Activated T-cell treated with anti-CD3 and anti-CD28 coated beads, Interleukin-2, amount 50 U/mL, for 24 hours (primary cell): ENCODE measurements around the gene AKAP14.
"Not testable (repeated sequence)": the region's sequence is repeated elsewhere in the genome, so short reads cannot be mapped to it uniquely, and the experiment has no call there.

Source experiments
- DNase-seq: peaks from one replicate; pipeline ENCODE4 v3.0.0-alpha.2; 2020
- H3K27ac Mint-ChIP-seq: 2 replicates; pipeline ENCODE4 v1.8.0; 2020; ENCODE audit warnings: mild to moderate bottlenecking, mixed read lengths
- H3K27me3 Mint-ChIP-seq: 2 replicates; pipeline ENCODE4 v1.8.0; 2020; ENCODE audit warnings: mixed read lengths
- H3K36me3 Mint-ChIP-seq: 2 replicates; pipeline ENCODE4 v1.8.0; 2020; ENCODE audit warnings: low read depth, mixed read lengths
- H3K4me1 Mint-ChIP-seq: 2 replicates; pipeline ENCODE4 v1.8.0; 2020; ENCODE audit warnings: low read depth, mixed read lengths
- H3K4me3 Mint-ChIP-seq: 2 replicates; pipeline ENCODE4 v1.8.0; 2020; ENCODE audit warnings: mild to moderate bottlenecking, moderate library complexity, mixed read lengths
- H3K9me3 Mint-ChIP-seq: 2 replicates; pipeline ENCODE4 v1.8.0; 2020; ENCODE audit warnings: mixed read lengths

AKAP14 gene

DNA sequence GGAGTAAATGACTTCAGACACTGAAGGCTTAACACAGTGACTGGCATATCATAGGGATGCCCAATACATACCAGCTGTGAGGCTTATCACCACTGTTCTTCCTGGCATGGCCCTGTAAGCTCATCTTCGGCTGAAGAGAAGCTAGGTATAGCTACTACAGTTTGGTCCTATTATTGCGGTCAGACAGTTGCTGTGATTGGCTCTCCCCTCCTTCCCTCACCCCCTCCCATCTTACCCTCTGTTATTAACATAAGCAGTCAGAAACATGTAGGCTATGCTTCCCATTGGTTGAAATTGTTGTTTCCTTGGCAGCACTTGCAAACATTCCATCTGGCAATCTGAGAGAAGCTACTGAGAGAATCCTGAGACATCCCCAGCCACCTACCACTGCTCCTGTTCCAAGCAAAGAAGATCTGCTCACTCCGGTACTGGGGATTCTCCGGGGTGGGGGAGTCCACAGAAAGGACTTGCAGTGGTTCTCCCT lies at the start of gene AKAP14:
AKAP14 (plus strand) TSS at position 51 of the 484 bp plus-strand sequence. CDS start 7,331 bp downstream, outside the sequence.
- Mint-ChIP-seq H3K27ac (no peak within 1 kb of the TSS), H3K4me3 (no peak within 1 kb of the TSS), H3K4me1 (peaks cover under 1% of the 10 kb centered on the region), H3K9me3 (no peaks in the 10 kb centered on the region), H3K36me3 (no peaks in the 10 kb centered on the region), H3K27me3 (no peaks in the 10 kb centered on the region)
- DNase-seq: no peak

GRCh38 chrX:119852382-119853353 lies 43.0 kb upstream of the AKAP14 start, which contains the start of gene UPF3B:
Gene UPF3B, minus strand, starts transcription at chrX:119852963. Its CDS starts 35 bp downstream, at chrX:119852928.
- DNase-seq: peak; percentile 89
- Mint-ChIP-seq H3K27ac (peak within 1 kb of the TSS; percentile 98), H3K36me3 (peaks cover 32% of the 10 kb centered on the region), H3K9me3 (no peaks in the 10 kb centered on the region), H3K27me3 (peaks cover 15% of the 10 kb centered on the region), H3K4me3 (peak within 1 kb of the TSS; percentile 97), H3K4me1 (peaks cover 11% of the 10 kb centered on the region)

DNA sequence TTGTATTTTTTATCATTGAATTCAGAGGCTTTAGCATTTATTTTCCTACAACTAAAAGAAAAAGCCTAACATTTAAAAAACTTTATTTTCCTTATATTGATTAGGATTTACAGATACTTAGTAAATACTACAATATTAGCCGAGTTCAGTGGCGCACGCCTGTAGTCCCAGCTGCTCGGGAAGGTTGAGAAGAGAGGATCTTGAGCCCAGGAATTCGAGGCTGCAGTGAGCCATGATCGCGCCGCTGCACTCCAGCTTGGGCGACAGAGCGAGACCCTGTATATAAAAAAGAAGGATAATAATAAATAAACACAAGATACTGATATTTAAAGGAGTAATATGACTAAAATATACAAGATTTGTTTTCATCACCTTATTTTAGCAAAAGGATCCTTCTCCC lies 42.2 kb upstream of the AKAP14 start:
- peaks cover 17% of the 10 kb centered on the region for H3K27me3 Mint-ChIP-seq

DNA sequence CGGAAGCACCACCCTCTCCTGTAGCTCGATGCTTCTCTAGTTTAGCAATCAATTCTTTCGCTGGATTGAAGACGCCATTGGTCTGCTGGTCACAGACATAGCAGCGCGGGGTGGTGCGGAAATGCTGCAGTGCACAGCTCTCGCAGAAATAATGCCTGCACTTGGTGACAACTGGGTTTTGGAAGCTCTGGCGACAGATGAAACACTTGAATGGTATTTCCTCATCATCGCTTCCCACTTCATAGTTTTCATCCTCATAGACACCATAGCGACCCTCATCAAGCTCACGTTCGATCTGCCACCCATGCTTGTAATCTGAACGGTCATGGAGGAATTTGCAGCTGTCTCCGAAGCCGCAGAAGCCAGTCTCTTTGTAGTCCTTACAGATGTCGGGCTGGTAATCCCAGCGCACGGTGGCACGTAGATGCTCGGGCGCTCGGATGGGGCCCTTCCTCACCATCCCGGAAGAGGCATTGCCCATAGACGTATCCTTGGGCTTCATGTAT lies 25.0 kb upstream of the AKAP14 start:
- no peaks in the 10 kb centered on the region for H3K9me3 Mint-ChIP-seq
- peaks cover 32% of the 10 kb centered on the region for H3K36me3 Mint-ChIP-seq
- peak overlapping the region; percentile 92 for H3K4me3 Mint-ChIP-seq
- DNase-seq: peak; percentile 41
- peak overlapping the region; percentile 99 for H3K27ac Mint-ChIP-seq
- peaks cover 17% of the 10 kb centered on the region for H3K4me1 Mint-ChIP-seq
- H3K27me3 Mint-ChIP-seq: peaks cover 2% of the 10 kb centered on the region

More for the DNA sequence above, 42.2 kb upstream of the AKAP14 start:
- H3K9me3 Mint-ChIP-seq: no peaks in the 10 kb centered on the region
- H3K4me1 Mint-ChIP-seq: peaks cover 11% of the 10 kb centered on the region
- peak overlapping the region; percentile 98 for H3K27ac Mint-ChIP-seq
- peaks cover 28% of the 10 kb centered on the region for H3K36me3 Mint-ChIP-seq
- H3K4me3 Mint-ChIP-seq: peak overlapping the region; percentile 97
- DNase-seq: no peak

DNA sequence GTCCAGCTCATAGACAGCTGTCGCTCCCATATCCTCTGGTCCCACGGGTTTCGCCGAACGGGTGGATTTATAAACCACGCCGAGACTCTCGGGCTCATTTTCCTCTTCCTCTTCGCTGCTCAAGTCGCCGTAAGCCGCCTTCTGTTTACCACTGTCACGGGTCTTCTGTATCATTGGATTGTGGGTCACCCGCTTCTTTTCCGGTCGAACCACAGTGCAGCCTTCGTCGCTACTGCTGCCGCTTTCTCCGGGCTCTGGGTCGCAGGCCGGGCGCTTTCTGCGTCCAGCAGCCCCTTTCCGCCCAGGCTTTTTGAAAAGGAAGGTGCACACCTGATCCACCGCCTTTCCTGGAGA lies 24.5 kb upstream of the AKAP14 start:
- peaks cover 38% of the 10 kb centered on the region for H3K36me3 Mint-ChIP-seq
- H3K4me3 Mint-ChIP-seq: peak overlapping the region; percentile 92
- H3K27me3 Mint-ChIP-seq: peaks cover 4% of the 10 kb centered on the region
- no peak for DNase-seq
- peak overlapping the region; percentile 99 for H3K27ac Mint-ChIP-seq
- peaks cover 17% of the 10 kb centered on the region for H3K4me1 Mint-ChIP-seq
- H3K9me3 Mint-ChIP-seq: no peaks in the 10 kb centered on the region

- peaks cover 17% of the 10 kb centered on the region for H3K4me1 Mint-ChIP-seq
- H3K27me3 Mint-ChIP-seq: peaks cover 6% of the 10 kb centered on the region
- H3K36me3 Mint-ChIP-seq: peaks cover 40% of the 10 kb centered on the region
- DNase-seq: peak; percentile 86
- H3K9me3 Mint-ChIP-seq: no peaks in the 10 kb centered on the region
- H3K4me3 Mint-ChIP-seq: peak within 1 kb of the TSS; percentile 92
- peak within 1 kb of the TSS; percentile 99 for H3K27ac Mint-ChIP-seq
Observed at GRCh38 chrX:119871599-119872395, 23.9 kb upstream of the AKAP14 start, which contains the start of the genes NDUFA1 and RNF113A. Gene NDUFA1, plus strand, starts transcription at chrX:119871832. Its CDS starts 80 bp downstream, at chrX:119871912. Gene RNF113A, minus strand, starts transcription at chrX:119871733. Its CDS starts 120 bp downstream, at chrX:119871613.

DNA sequence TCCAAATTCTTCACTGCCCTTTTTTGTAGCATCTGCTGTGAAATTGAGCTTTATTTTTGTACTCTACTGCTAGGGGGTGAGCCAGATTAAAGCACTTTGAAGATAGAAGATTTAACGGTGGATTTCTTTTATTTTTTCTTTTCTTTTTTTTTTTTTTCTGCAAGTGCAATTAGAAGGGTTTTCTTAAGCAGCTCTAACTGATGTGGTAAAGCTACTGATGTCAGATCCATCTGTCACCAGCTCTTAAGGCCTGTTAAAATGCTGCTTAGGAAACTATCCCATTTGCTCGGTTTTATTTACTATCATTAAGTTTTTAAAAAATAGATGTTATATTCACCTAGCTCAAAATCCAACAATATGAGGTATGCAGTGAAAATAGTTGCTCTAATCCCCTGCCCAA lies 17.0 kb upstream of the AKAP14 start:
- H3K27ac Mint-ChIP-seq: no peak overlapping the region
- no peak for DNase-seq

GRCh38 chrX:119880076-119880475 lies 15.6 kb upstream of the AKAP14 start:
- no peaks in the 10 kb centered on the region for H3K9me3 Mint-ChIP-seq
- no peak overlapping the region for H3K27ac Mint-ChIP-seq
- H3K4me1 Mint-ChIP-seq: peaks cover 12% of the 10 kb centered on the region
- no peak overlapping the region for H3K4me3 Mint-ChIP-seq
- H3K36me3 Mint-ChIP-seq: peaks cover 24% of the 10 kb centered on the region
- no peak for DNase-seq
- peaks cover 14% of the 10 kb centered on the region for H3K27me3 Mint-ChIP-seq

More for the DNA sequence above, 17.0 kb upstream of the AKAP14 start:
- Mint-ChIP-seq H3K4me3 (no peak overlapping the region), H3K4me1 (peaks cover 17% of the 10 kb centered on the region), H3K27me3 (peaks cover 14% of the 10 kb centered on the region), H3K9me3 (no peaks in the 10 kb centered on the region), H3K36me3 (peaks cover 24% of the 10 kb centered on the region)

DNA sequence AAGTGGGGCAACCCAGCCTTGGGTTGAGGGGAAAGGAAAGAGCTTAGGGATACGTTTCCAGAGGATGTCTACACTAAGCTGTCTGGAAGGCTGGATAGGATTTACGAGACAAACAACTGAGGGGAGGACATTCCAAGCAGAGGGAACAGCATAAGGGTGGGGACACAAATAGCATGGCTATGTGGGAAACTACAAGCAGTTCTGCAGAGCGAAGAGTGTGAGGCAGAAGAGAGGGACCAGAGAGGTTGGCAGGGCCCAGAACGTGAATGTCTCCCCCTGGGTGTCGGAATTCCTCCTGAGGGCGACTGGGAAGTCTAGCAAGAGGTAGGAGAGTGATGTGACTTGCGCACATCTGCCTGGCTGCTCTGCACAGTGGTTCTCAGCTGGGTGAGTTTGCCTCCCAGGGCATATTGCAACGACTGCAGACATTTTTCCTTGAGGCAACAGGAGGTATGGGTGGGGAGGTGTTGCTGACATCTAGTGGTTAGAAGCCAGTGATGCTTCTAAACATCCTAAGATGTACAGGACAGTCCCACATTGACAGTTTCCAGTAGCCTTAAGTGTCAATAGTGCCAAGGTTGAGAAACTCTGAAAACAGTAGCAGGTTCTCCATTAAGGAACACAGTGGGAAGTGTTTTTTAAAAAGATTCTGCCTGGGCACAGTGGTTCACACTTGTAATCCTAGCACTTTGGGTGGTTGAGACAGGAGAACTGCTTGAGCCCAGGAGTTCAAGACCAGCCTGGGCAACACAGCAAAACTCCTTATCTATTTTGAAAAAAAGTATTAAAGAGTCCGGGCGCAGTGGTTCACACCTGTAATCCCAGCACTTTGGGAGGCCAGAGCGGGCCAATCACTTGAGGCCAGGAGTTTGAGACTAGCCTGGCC lies 14.9 kb upstream of the AKAP14 start:
- H3K27ac Mint-ChIP-seq: peak overlapping the region; percentile 10
- H3K4me3 Mint-ChIP-seq: no peak overlapping the region
- peaks cover 12% of the 10 kb centered on the region for H3K4me1 Mint-ChIP-seq
- peaks cover 22% of the 10 kb centered on the region for H3K36me3 Mint-ChIP-seq
- H3K27me3 Mint-ChIP-seq: peaks cover 14% of the 10 kb centered on the region
- peak; percentile 43 for DNase-seq
- H3K9me3 Mint-ChIP-seq: no peaks in the 10 kb centered on the region

GRCh38 chrX:119885554-119886428 lies 9.9 kb upstream of the AKAP14 start:
- H3K36me3 Mint-ChIP-seq: no peaks in the 10 kb centered on the region

DNA sequence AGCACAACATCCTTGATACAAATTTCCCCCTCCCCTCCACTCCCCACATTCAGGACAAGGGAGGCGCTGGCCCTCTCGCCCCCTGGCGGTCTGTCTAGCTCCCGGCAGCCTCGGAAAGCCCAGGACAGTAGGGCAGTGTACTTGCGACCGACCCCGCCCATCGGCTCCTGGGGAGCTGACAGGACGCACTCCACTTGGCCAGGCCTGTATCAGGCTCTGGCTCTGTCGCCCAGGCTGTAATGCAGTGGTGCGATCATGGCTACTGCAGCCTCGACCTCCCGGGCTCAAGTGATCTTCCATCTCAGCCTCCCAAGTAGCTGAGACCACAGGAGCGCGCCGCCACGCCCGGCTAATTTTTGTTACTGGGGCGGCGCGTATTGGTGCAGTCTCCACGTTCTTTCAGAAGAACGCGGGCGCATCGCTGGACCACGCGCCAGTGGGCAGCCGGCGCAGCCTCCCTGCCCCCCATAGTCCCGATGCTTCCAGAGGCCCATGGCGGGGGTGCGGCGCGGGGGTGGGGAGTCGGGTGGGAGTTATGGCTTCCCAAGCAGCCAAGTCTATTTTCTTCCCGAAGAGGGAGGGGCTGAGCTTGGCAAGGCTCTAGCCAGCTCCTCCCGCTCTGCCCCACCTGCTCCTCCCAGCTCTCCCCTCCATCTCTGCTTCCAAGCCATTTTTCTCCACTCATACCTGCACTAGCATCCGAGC lies 7.8 kb upstream of the AKAP14 start:
- no peaks in the 10 kb centered on the region for H3K36me3 Mint-ChIP-seq

More at GRCh38 chrX:119885554-119886428, 9.9 kb upstream of the AKAP14 start:
- Mint-ChIP-seq H3K9me3 (no peaks in the 10 kb centered on the region), H3K4me1 (peaks cover 9% of the 10 kb centered on the region), H3K27ac (no peak overlapping the region), H3K4me3 (no peak overlapping the region), H3K27me3 (peaks cover 11% of the 10 kb centered on the region)
- no peak for DNase-seq

DNA sequence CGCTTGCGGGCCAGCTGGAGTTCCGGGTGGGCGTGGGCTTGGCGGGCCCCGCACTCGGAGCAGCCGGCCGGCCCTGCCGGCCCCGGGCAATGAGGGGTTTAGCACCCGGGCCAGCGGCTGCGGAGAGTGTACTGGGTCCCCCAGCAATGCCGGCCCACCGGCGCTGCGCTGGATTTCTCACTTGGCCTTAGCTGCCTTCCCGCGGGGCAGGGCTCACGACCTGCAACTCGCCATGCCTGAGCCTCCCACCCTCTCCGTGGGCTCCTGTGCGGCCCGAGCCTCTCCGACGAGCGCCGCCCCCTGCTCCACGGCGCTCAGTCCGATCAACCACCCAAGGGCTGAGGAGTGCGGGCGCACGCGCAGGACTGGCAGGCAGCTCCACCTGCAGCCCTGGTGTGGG lies 5.1 kb upstream of the AKAP14 start:
- DNase-seq, H3K36me3 Mint-ChIP-seq, H3K27me3 Mint-ChIP-seq, H3K27ac Mint-ChIP-seq, H3K4me1 Mint-ChIP-seq, H3K4me3 Mint-ChIP-seq, H3K9me3 Mint-ChIP-seq: not testable (repeated sequence)

More for the DNA sequence above, 7.8 kb upstream of the AKAP14 start:
- Mint-ChIP-seq H3K4me1 (peaks cover 7% of the 10 kb centered on the region), H3K27me3 (peaks cover 7% of the 10 kb centered on the region), H3K27ac (no peak overlapping the region), H3K4me3 (peak overlapping the region; percentile 38), H3K9me3 (no peaks in the 10 kb centered on the region)
- DNase-seq: peak; percentile 66
